Naive thymus-derived CD8-positive, alpha-beta T cell (primary cell): Measurements from ENCODE around the gene GSDMA. TPM values are rescaled to one million over a fixed set of nuclear protein-coding genes. Genes with fewer than 3 reads are reported as not detected.

ENCODE experiments used
- ATAC-seq, 2 donors: fragments of 150-1000 bp; cut with Tn5 transposase in 1 of 2; sonication (Bioruptor Pico), chemical (Tn5 transposase) in 1 of 2; 1 replicate in 1 of 2; 2 replicates in 1 of 2; pipeline ENCODE4 v1.10.0; 2021; ENCODE audit warnings: mild to moderate bottlenecking in 2 of 2, moderate library complexity in 2 of 2
- POLR2A ChIA-PET: fragments of 350-600 bp; sonication (Branson Sonifier 250); formaldehyde crosslinking; loops from one replicate; lab custom pipeline; 2021; ENCODE audit warnings: antibody characterized with exemption; lab: Charles Lee
- DNase-seq, 10 donors: peaks; one replicate each; pipeline versions ENCODE4 v3.0.0 to v3.0.0-alpha.2; 2020 to 2022
- H3K27ac Mint-ChIP-seq, 10 donors: one replicate each; pipeline ENCODE4 v1.8.0; 2020 to 2022; ENCODE audit warnings: mild to moderate bottlenecking in 10 of 10, mixed read lengths in 10 of 10, moderate library complexity in 4 of 10, inconsistent platforms in 1 of 10
- H3K27me3 Mint-ChIP-seq, 5 donors: one replicate each; pipeline ENCODE4 v1.8.0; 2021 to 2022; ENCODE audit warnings: mixed read lengths in 5 of 5
- H3K36me3 Mint-ChIP-seq, 3 donors: one replicate each; pipeline ENCODE4 v1.8.0; 2020 to 2022; ENCODE audit warnings: mixed read lengths in 3 of 3, mild to moderate bottlenecking in 2 of 3, inconsistent platforms in 1 of 3
- H3K4me1 Mint-ChIP-seq, 4 donors: one replicate each; pipeline ENCODE4 v1.8.0; 2021 to 2022; ENCODE audit warnings: mixed read lengths in 4 of 4
- H3K4me3 Mint-ChIP-seq, 10 donors: one replicate each; pipeline ENCODE4 v1.8.0; 2020 to 2022; ENCODE audit warnings: mild to moderate bottlenecking in 10 of 10, mixed read lengths in 10 of 10, moderate library complexity in 6 of 10, inconsistent platforms in 1 of 10
- H3K9me3 Mint-ChIP-seq, 9 donors: one replicate each; pipeline ENCODE4 v1.8.0; 2020 to 2022; ENCODE audit warnings: mixed read lengths in 9 of 9, mild to moderate bottlenecking in 3 of 9, inconsistent platforms in 1 of 9, moderate library complexity in 1 of 9
- polyA plus RNA-seq, 3 donors: library from polyadenylated mRNA; unstranded; fragments of 300-500 nt; fragmentation: Illumina TruSeq; gene quantifications; one replicate each; pipeline ENCODE4 v1.2.3, GENCODE V29; 2021
- total RNA-seq, 8 experiments: library from RNA in 2 of 8; stranded (reverse) in 2 of 8; gene quantifications; one replicate each; pipeline ENCODE4 v1.2.3 and lab custom pipeline; 2021 to 2026

Gene GSDMA
- total and polyA plus RNA-seq, 5 experiments from 2014 or later = 0.16 to 0.65 (median 0.50) TPM; not detected in 2

- H3K27ac Mint-ChIP-seq = peak overlapping the region; percentile 93 to 98 (median 95)
- peaks cover 44 to 80% (median 74%) of the 10 kb centered on the region in 4 donors for H3K4me1 Mint-ChIP-seq
- H3K9me3 Mint-ChIP-seq = no peaks in the 10 kb centered on the region
- H3K27me3 Mint-ChIP-seq = no peaks in the 10 kb centered on the region
- H3K36me3 Mint-ChIP-seq = peaks cover 0 to 45% (median 12%) of the 10 kb centered on the region in 3 donors
- POLR2A ChIA-PET = interaction anchor here (4.8 kb wide), 1 partner anchor 170 kb away, joined by 40 read pairs; no protein-coding TSS in a partner anchor
- H3K4me3 Mint-ChIP-seq = peak overlapping the region; percentile 87 to 99 (median 92)
- ATAC-seq (no peak), DNase-seq (no peak)
Measured at GRCh38 chr17:39924691-39925055, 38.1 kb upstream of the GSDMA start.

- Mint-ChIP-seq H3K4me3 (peak overlapping the region; percentile 87 to 99 (median 92)), H3K27me3 (no peaks in the 10 kb centered on the region), H3K9me3 (no peaks in the 10 kb centered on the region), H3K4me1 (peaks cover 40 to 73% (median 68%) of the 10 kb centered on the region in 4 donors), H3K36me3 (peaks cover 0 to 39% (median 9%) of the 10 kb centered on the region in 3 donors), H3K27ac (peak overlapping the region; percentile 93 to 98 (median 95))
- POLR2A ChIA-PET = interaction anchor here (0.6 to 4.8 kb wide), 25 partner anchors 8 to 521 kb away, joined by 3 to 46 read pairs (median 5); partner anchors contain the start of genes CASC3, GSDMA, GSDMB and MED24
- DNase-seq = peak in 1 of 10 donors; percentile 15
- ATAC-seq = no peak
Measured at GRCh38 chr17:39925282-39926134, 37.3 kb upstream of the GSDMA start.

GRCh38 chr17:39926135-39926587 lies 36.6 kb upstream of the GSDMA start:
- H3K27ac Mint-ChIP-seq = peak overlapping the region; percentile 93 to 98 (median 95)
- H3K27me3 Mint-ChIP-seq = no peaks in the 10 kb centered on the region
- H3K36me3 Mint-ChIP-seq = peaks cover 0 to 33% (median 9%) of the 10 kb centered on the region in 3 donors
- DNase-seq (peak in 1 of 10 donors; percentile 51), ATAC-seq (peak; percentile 72 to 81)
- H3K4me3 Mint-ChIP-seq = peak overlapping the region; percentile 87 to 99 (median 92)
- POLR2A ChIA-PET = interaction anchor here (0.6 to 4.8 kb wide), 37 partner anchors 9 to 520 kb away, joined by 3 to 46 read pairs (median 4); partner anchors contain the start of genes CASC3, GSDMA, GSDMB and MED24
- H3K4me1 Mint-ChIP-seq = peaks cover 34 to 67% (median 61%) of the 10 kb centered on the region in 4 donors
- no peaks in the 10 kb centered on the region for H3K9me3 Mint-ChIP-seq

GRCh38 chr17:39926588-39927100 lies 36.2 kb upstream of the GSDMA start:
- POLR2A ChIA-PET = interaction anchor here (0.6 to 4.8 kb wide), 38 partner anchors 9 to 1073 kb away, joined by 3 to 46 read pairs (median 4); partner anchors contain the start of genes CASC3, GSDMA, GSDMB and IKZF3
- peak overlapping the region; percentile 93 to 98 (median 95) for H3K27ac Mint-ChIP-seq
- peaks cover 0 to 28% (median 9%) of the 10 kb centered on the region in 3 donors for H3K36me3 Mint-ChIP-seq
- DNase-seq (peak in 9 of 10 donors; percentile 39 to 88 (median 69)), ATAC-seq (peak; percentile 59 to 62)
- H3K9me3 Mint-ChIP-seq = no peaks in the 10 kb centered on the region
- H3K4me1 Mint-ChIP-seq = peaks cover 30 to 62% (median 56%) of the 10 kb centered on the region in 4 donors
- H3K27me3 Mint-ChIP-seq = no peaks in the 10 kb centered on the region
- H3K4me3 Mint-ChIP-seq = peak overlapping the region; percentile 87 to 99 (median 92)

DNA sequence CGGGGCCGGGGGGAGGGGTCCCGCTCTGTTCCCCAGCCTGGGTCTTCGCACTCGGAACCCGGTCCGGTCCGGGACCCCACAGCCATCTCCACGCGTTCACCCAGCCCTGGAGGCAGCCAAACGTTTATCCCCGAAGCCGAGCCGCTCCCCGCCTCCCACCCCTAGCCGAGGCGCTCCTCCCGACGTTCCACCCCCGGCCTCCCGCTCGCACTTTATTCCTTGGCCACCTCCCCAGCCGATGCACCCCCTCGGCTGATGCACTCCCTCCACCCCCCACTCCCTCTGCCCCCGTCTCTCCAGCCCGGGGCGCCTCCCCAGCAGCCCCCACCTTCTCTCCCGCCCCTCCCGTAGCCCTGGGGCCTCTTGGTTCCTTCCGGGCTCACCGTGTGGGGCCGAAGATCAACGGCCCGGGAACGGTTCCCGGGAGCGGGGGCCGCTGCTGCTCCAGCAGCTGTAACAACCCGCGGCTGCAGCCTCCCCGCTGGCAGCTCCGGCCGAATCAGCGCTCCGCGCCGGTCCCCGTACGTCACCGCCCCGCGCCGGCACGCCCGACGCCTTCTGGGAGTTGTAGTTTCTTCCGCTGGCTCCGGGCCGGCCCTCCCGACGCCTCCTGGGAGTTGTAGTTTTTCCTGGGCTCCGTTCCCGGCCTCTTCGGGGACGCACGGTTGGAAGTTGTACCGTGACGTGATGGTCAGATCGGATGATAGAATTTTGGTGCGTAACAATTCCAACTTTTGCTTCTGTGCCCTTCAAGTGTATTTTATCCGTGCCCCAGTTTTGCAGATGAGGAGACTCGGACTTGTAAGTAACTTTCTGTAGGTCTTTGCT lies 35.5 kb upstream of the GSDMA start, which contains the start of the genes LRRC3C and ORMDL3:
Gene LRRC3C, plus strand, starts transcription at position 632 of the 828 bp plus-strand sequence. CDS start 13,792 bp downstream, outside the sequence.
Gene ORMDL3, minus strand, starts transcription at position 501 of the 828 bp plus-strand sequence. CDS start 3,398 bp downstream, outside the sequence.
- H3K36me3 Mint-ChIP-seq = peaks cover 0 to 22% (median 5%) of the 10 kb centered on the region in 3 donors
- H3K9me3 Mint-ChIP-seq = no peaks in the 10 kb centered on the region
- ATAC-seq = peak; percentile 69 to 72
- H3K27me3 Mint-ChIP-seq = no peaks in the 10 kb centered on the region
- peaks cover 24 to 55% (median 50%) of the 10 kb centered on the region in 4 donors for H3K4me1 Mint-ChIP-seq
- POLR2A ChIA-PET = interaction anchor here (0.6 to 4.8 kb wide), 33 partner anchors 10 to 1073 kb away, joined by 3 to 46 read pairs (median 4); partner anchors contain the start of genes GSDMA, GSDMB, IKZF3 and MED24
- H3K4me3 Mint-ChIP-seq = peak within 1 kb of the TSS; percentile 87 to 99 (median 92)
- DNase-seq = peak; percentile 85 to 93 (median 90)
- peak within 1 kb of the TSS; percentile 93 to 98 (median 96) for H3K27ac Mint-ChIP-seq

DNA sequence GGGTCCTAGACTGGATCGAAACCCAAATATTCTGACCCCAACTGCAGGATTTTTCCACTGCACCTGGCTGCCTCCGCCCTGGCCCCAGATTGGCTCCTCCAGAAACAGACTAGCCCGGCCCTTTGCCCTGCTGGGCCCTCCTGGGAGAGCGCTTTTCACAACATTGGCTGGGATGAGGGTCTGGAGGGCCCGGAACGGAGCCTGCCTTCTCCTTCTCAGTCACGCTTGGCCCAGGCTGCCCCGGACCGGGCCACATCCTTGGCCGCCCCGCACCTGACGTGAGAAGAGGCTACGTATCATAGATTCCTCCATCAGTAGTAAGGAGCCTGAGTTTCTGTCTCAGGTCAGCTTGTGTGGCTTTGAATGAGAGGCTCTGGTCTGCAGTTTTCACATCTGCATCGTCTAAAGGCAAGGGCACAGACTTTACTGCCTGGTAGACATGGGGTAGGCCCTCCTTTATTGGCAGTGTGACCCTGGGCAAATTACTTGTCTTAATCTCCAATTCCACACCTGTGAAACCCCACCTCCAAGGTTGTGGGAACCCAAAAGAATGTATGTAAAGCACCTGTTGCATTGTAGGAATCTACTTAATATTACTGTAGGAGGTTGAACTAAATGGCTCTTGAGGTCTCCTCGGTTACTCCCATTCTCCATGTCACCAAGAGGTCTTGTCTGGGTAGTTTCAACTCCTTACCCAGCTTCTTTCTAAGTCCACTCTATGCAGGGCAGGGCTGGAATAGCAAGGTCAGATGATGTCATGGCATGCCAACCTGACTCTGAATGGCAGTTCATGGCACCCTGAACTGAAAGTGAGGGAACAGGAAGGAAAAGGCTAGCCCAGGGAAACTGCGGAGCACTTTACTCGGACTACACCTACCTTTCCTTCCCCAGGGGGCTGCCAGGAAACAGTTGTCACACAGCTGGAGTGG lies 34.6 kb upstream of the GSDMA start:
- Mint-ChIP-seq H3K36me3 (peaks cover 0 to 13% (median under 1%) of the 10 kb centered on the region in 3 donors), H3K27ac (peak overlapping the region; percentile 85 to 98 (median 95)), H3K9me3 (no peaks in the 10 kb centered on the region), H3K4me1 (peaks cover 22 to 46% (median 41%) of the 10 kb centered on the region in 4 donors), H3K27me3 (no peaks in the 10 kb centered on the region), H3K4me3 (peak overlapping the region; percentile 87 to 99 (median 92))
- no peak for DNase-seq
- POLR2A ChIA-PET = interaction anchor here (0.7 to 4.8 kb wide), 14 partner anchors 11 to 467 kb away, joined by 3 to 46 read pairs (median 8); partner anchors contain the start of genes GSDMB, IKZF3, PGAP3 and PSMD3
- ATAC-seq = no peak

DNA sequence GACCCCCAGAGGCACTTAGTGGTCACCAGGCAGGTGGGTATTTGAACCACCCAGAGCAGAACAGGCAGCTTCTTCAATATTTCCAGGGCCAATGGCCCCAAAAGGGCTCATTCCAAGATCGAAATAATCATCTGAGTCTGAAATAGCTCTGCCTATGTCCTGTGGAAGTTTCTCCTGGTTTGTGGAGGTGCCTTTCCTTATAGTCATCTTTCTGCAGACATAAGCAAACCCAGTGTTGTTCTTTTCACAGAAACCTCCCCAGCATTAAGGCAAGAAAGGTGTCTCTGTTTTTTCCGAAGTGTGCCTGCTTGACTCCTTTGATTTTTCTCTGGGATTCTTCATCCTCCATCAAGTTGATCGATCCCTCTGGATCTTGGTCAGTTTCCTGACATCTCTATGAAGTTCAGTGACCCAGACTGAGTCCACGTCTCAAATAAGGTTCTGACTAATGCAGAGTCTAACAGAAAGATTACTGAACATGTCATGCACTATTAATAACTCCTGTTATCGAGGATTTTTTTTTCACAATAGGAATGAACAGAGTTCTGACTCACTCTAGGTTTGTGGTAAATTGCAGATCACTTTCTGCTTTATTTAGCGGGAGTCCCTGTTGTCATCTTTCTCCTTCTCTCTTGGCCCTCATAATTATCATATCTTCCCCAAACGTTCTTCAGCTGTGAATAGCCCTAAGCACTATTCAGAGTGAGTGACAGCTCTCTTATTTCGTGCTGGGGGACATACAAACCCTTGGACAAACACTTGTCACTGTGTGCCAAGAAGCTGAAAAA lies 33.8 kb upstream of the GSDMA start:
- peak overlapping the region in 4 of 10 donors; percentile 5 to 93 (median 48) for H3K4me3 Mint-ChIP-seq

DNA sequence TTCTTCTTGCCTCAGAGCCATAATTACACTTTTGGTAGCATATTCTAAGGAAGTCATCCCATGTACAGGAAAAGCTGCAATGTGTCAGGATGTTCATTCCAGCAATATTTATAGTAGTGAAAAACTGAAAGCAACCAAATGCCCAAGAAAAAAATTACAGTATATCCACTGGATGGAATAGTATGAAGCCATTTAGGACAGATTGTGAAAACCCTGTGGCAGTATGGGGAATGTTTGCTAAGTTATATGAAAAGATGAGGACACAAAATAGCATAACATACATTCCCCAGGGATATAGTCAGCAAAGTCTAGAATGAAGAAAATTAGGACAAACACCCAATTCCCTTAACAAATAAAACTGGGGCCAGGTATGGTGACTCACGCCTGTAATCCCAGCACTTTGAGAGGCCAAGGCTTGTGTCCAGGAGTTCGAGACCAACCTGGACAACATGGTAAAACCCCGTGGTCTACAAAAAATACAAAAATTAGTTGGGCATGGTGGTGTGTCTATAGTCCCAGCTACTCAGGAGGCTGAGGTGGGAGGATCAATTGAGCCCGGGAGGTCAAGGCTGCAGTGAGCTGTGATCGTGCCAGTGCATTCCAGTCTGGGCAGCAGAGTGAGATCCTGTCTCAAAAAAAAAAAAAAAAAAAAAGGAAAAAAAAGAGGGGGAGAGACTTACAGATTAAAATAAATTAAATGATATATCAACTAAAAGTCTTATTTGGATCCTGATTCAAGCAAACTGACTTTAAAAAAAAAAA lies 33.0 kb upstream of the GSDMA start:
- Mint-ChIP-seq H3K4me3 (peak overlapping the region in 3 of 10 donors; percentile 5 to 39 (median 12)), H3K4me1 (peaks cover 10 to 33% (median 25%) of the 10 kb centered on the region in 4 donors), H3K27ac (peak overlapping the region in 2 of 10 donors; percentile 19), H3K36me3 (no peaks in the 10 kb centered on the region), H3K9me3 (no peaks in the 10 kb centered on the region), H3K27me3 (no peaks in the 10 kb centered on the region)
- ATAC-seq = no peak
- POLR2A ChIA-PET = interaction anchor here (0.7 kb wide), 5 partner anchors 8 to 333 kb away, joined by 3 to 6 read pairs (median 5); no protein-coding TSS in a partner anchor
- DNase-seq = no peak

More for the DNA sequence above, 33.8 kb upstream of the GSDMA start:
- ATAC-seq (no peak), DNase-seq (no peak)
- Mint-ChIP-seq H3K27me3 (no peaks in the 10 kb centered on the region), H3K36me3 (peaks cover 0 to 7% (median 0%) of the 10 kb centered on the region in 3 donors), H3K4me1 (peaks cover 18 to 41% (median 33%) of the 10 kb centered on the region in 4 donors), H3K9me3 (no peaks in the 10 kb centered on the region), H3K27ac (peak overlapping the region in 3 of 10 donors; percentile 16 to 19 (median 19))
- POLR2A ChIA-PET = interaction anchor here (4.8 kb wide), 1 partner anchor 174 kb away, joined by 40 read pairs; no protein-coding TSS in a partner anchor

DNA sequence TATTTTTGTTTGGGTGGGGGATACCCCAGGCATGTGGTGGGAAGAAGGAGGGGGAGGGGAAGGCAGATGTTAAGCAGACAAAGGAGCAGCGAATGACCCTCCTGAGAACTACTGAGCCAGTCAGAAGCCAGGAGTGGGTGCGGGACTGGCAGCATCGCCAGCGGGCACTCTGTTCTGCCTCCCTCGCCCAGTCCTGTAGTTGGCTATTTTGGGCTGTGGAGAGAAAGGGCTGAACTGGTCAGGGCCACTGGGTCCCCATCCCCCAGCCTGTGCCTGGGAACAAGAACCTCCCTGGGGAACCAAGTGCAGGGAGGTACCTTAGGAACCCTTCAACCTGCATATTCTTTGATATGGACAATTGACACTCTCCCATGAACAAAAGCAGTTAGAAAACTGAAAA lies 28.9 kb upstream of the GSDMA start:
- Mint-ChIP-seq H3K27me3 (no peaks in the 10 kb centered on the region), H3K36me3 (no peaks in the 10 kb centered on the region), H3K4me1 (peaks cover 0 to 5% (median 3%) of the 10 kb centered on the region in 4 donors), H3K27ac (no peak overlapping the region), H3K4me3 (no peak overlapping the region), H3K9me3 (no peaks in the 10 kb centered on the region)
- DNase-seq = no peak
- no peak for ATAC-seq
- POLR2A ChIA-PET = no interaction called here
